ENCODE results near the gene FHL3. TPM values are rescaled to one million over a fixed set of nuclear protein-coding genes. Genes with fewer than 3 reads are reported as not detected.

Gene FHL3
- total and polyA plus RNA-seq, 8 donors = 0.58 to 30.4 (median 19.9) TPM

DNA sequence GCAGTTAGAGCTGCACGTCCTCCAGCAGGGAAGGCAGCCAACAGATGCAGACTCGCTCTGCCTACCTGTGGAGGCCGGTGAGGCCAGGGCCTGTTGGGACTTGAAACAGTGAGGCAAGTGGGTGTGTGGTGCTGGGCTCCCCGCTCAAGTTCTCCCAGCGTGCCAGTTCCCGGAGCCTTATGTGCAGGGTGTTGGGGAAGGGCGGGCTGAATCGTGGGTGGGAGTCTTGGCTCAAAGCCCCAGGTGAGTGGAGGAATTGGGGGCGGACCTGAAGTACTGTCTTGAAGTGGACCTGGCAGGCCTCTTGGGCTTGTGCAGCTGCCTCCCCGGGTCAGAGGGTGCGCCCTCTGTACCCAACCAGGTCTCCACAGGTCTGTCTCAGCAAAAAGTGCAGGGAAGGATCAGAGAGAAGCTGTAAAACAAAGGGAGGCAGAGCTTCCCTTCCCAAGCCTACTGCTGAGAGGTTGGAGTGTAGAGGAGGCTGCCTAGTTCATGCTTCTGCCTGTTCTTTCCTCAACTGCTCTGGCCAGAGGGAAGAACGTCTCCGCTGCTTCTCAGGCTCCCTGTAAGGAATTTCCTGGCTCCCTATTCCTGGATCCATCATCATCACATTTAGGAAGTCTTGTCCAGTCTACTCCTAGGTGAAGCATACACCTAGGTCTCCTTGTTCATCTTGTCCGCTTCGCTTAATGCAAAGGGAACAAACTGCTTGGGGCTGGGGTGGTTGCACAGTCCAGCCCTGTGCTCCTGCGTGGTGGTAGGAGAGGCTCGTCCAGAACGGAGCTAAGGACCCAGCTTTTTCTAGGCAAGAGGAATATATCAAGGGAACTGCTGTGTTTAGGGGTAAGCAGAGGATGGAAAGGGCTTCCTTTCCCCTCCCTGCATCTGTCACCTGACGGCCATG is 22.1 kb upstream of the FHL3 start:
- 78 to 83% (median 78%) methylated on average over 19 of the region's 19 CpGs for WGBS, 5 donors
- TF ChIP-seq POLR2AphosphoS5 (IDR thresholded peaks at IDR 0.05) (no peak), CTCF (IDR thresholded peaks at IDR 0.05) (no peak), EP300 (IDR thresholded peaks at IDR 0.05) (no peak), POLR2A (IDR thresholded peaks at IDR 0.05) (no peak)

DNA sequence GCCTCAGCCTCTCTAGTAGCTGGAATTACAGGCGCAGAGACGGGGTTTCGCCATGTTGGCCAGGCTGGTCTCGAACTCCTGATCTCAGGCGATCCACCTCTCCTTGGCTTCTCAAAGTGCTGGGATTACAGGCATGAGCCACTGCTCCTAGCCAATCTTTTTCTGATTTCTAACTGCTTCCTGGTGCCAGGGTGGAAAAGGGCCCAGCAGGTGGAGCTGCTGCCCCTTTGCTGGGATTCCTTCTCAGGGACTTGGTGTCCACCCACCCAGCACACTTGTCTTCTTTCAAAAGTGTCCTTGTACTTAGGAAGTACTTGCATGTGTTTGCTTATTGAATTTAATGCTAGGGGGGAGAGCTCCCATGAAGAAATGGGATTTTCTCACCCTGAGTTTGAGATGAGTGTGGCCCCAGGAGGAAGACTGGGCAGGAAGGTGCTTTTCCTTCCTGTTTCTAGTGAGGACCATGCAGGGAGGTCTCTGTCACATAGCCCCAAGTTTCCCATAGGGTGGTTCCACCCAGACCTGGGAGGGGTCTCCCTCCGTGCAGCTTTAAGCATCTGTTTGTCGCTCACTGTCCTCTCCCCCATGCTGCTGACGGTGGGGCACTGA is 21.4 kb upstream of the FHL3 start:
- no peaks in the 10 kb centered on the region for H3K27me3 ChIP-seq
- H3K4me3 ChIP-seq = no peak overlapping the region
- no peak overlapping the region for H3K27ac ChIP-seq
- no peaks in the 10 kb centered on the region for H3K9me3 ChIP-seq
- peaks cover 21 to 32% (median 28%) of the 10 kb centered on the region in 4 donors for H3K4me1 ChIP-seq
- peak; percentile 55 to 85 for DNase-seq
- WGBS, 5 donors = 73 to 84% (median 80%) methylated on average over 8 of the region's 8 CpGs
- TF ChIP-seq POLR2AphosphoS5 (IDR thresholded peaks at IDR 0.05) (no peak), CTCF (IDR thresholded peaks at IDR 0.05) (peak in 4 of 7 experiments; percentile 18 to 51 (median 49))
- intact Hi-C loops (cut with DNase I; ENCODE audit: low total_unique reads) = loop anchor here (10.0 kb wide), 1 partner anchor 808 kb away; no protein-coding TSS in a partner anchor
- H3K36me3 ChIP-seq = peaks cover 43 to 51% (median 51%) of the 10 kb centered on the region in 4 donors

More for the DNA sequence above, 22.1 kb upstream of the FHL3 start:
- H3K4me1 ChIP-seq = peaks cover 21 to 32% (median 28%) of the 10 kb centered on the region in 4 donors
- H3K36me3 ChIP-seq = peaks cover 36 to 44% (median 43%) of the 10 kb centered on the region in 4 donors
- no peaks in the 10 kb centered on the region for H3K27me3 ChIP-seq
- intact Hi-C loops (cut with DNase I; ENCODE audit: low total_unique reads) = loop anchor here (10.0 kb wide), 1 partner anchor 807 kb away; no protein-coding TSS in a partner anchor
- DNase-seq = no peak
- H3K27ac ChIP-seq = no peak overlapping the region
- no peaks in the 10 kb centered on the region for H3K9me3 ChIP-seq
- no peak overlapping the region for H3K4me3 ChIP-seq

DNA sequence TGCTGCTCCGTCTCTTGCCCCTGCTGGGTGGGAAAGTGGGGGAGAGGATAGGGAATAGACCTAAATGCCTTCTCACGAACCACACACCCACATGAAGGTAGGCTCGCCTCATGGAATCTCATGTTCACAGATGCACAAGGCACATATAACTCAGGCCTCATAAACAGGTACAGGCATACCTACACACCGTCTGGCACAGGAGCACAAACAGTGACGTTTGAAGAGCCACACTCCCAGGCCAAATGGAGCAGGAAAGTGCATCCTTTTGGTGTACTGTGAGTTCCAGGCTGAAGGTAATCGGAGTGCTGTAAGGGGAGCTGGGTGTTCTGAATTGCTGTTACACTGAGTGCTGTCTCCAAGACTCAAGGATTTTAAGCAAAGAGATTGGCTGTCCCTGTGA is 20.4 kb upstream of the FHL3 start:
- Histone ChIP-seq H3K4me1 (peaks cover 20 to 31% (median 26%) of the 10 kb centered on the region in 4 donors), H3K4me3 (no peak overlapping the region), H3K27me3 (no peaks in the 10 kb centered on the region), H3K36me3 (peaks cover 48 to 61% (median 61%) of the 10 kb centered on the region in 4 donors), H3K27ac (no peak overlapping the region), H3K9me3 (no peaks in the 10 kb centered on the region)
- TF ChIP-seq POLR2A (IDR thresholded peaks at IDR 0.05) (no peak), POLR2AphosphoS5 (IDR thresholded peaks at IDR 0.05) (no peak), EP300 (IDR thresholded peaks at IDR 0.05) (no peak), CTCF (IDR thresholded peaks at IDR 0.05) (no peak)
- intact Hi-C loops (cut with DNase I; ENCODE audit: low total_unique reads) = loop anchor here (10.0 kb wide), 1 partner anchor 809 kb away; no protein-coding TSS in a partner anchor
- DNase-seq = no peak
- WGBS, 5 donors = 83 to 92% (median 89%) methylated on average over 6 of the region's 6 CpGs

DNA sequence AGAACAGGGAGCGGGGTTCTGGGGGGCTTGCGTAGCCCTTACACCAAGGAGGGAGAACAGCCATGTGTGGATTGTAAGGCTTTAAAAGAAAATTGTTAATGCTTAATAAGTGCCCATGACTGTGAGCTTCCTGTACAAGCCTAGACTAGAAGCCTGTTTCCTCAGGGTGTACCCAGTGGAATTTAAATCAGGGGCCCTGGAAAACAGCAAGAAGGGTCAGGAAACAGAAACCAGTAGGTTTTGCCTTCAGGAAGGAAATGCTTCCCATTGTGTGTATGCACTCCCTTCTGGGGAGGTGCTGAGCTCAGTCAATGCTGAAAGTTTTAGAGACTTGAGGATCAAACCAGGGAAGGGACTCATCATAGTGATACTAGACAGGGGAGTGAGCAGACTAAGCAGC is 19.9 kb upstream of the FHL3 start:
- intact Hi-C loops (cut with DNase I; ENCODE audit: low total_unique reads) = loop anchor here (10.0 kb wide), 1 partner anchor 810 kb away; no protein-coding TSS in a partner anchor
- 88 to 99% (median 97%) methylated on average over 2 of the region's 2 CpGs for WGBS, 5 donors

More for the DNA sequence above, 19.9 kb upstream of the FHL3 start:
- no peak for DNase-seq
- Histone ChIP-seq H3K4me3 (no peak overlapping the region), H3K4me1 (peaks cover 19 to 31% (median 22%) of the 10 kb centered on the region in 4 donors), H3K27ac (no peak overlapping the region), H3K36me3 (peaks cover 52 to 66% (median 66%) of the 10 kb centered on the region in 4 donors), H3K27me3 (no peaks in the 10 kb centered on the region), H3K9me3 (no peaks in the 10 kb centered on the region)
- TF ChIP-seq EP300 (IDR thresholded peaks at IDR 0.05) = no peak
- TF ChIP-seq POLR2AphosphoS5 (IDR thresholded peaks at IDR 0.05) = no peak
- TF ChIP-seq CTCF (IDR thresholded peaks at IDR 0.05) = no peak
- TF ChIP-seq POLR2A (IDR thresholded peaks at IDR 0.05) = no peak

All from stomach (tissue), 9 donors.